ENCODE measurements around the gene TGFA.

DNA sequence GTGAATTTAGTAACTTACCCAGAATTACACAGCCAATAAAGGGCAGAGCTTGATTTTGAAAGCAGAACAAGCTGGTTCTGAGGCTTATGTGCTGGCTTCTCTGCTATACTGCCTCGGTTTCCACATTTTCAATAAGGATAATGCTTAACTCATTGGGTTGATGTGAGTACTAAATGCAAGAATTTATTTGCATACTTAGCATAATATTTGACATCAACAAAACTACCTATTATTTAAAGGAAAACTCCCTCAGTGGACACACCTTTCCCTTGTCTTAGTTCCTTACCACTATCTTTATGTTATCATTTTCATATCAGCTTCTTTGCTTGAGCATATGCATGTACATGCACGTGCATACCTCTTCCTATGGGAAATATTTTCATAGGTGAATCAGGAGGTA is 3.0 kb upstream of the TGFA start:
- TF ChIP-seq, protein P1, sequence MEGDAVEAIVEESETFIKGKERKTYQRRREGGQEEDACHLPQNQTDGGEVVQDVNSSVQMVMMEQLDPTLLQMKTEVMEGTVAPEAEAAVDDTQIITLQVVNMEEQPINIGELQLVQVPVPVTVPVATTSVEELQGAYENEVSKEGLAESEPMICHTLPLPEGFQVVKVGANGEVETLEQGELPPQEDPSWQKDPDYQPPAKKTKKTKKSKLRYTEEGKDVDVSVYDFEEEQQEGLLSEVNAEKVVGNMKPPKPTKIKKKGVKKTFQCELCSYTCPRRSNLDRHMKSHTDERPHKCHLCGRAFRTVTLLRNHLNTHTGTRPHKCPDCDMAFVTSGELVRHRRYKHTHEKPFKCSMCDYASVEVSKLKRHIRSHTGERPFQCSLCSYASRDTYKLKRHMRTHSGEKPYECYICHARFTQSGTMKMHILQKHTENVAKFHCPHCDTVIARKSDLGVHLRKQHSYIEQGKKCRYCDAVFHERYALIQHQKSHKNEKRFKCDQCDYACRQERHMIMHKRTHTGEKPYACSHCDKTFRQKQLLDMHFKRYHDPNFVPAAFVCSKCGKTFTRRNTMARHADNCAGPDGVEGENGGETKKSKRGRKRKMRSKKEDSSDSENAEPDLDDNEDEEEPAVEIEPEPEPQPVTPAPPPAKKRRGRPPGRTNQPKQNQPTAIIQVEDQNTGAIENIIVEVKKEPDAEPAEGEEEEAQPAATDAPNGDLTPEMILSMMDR (IDR thresholded peaks at IDR 0.05; ENCODE audit: low read depth, low read length, missing input control): no peak
- no peak for TF ChIP-seq ATF3 (IDR thresholded peaks at IDR 0.05)
- TF ChIP-seq TAF1 (conservative IDR thresholded peaks at IDR 0.05): no peak
- TF ChIP-seq, protein P2, sequence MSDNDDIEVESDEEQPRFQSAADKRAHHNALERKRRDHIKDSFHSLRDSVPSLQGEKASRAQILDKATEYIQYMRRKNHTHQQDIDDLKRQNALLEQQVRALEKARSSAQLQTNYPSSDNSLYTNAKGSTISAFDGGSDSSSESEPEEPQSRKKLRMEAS (IDR thresholded peaks at IDR 0.05): no peak
- TF ChIP-seq, protein P3, sequence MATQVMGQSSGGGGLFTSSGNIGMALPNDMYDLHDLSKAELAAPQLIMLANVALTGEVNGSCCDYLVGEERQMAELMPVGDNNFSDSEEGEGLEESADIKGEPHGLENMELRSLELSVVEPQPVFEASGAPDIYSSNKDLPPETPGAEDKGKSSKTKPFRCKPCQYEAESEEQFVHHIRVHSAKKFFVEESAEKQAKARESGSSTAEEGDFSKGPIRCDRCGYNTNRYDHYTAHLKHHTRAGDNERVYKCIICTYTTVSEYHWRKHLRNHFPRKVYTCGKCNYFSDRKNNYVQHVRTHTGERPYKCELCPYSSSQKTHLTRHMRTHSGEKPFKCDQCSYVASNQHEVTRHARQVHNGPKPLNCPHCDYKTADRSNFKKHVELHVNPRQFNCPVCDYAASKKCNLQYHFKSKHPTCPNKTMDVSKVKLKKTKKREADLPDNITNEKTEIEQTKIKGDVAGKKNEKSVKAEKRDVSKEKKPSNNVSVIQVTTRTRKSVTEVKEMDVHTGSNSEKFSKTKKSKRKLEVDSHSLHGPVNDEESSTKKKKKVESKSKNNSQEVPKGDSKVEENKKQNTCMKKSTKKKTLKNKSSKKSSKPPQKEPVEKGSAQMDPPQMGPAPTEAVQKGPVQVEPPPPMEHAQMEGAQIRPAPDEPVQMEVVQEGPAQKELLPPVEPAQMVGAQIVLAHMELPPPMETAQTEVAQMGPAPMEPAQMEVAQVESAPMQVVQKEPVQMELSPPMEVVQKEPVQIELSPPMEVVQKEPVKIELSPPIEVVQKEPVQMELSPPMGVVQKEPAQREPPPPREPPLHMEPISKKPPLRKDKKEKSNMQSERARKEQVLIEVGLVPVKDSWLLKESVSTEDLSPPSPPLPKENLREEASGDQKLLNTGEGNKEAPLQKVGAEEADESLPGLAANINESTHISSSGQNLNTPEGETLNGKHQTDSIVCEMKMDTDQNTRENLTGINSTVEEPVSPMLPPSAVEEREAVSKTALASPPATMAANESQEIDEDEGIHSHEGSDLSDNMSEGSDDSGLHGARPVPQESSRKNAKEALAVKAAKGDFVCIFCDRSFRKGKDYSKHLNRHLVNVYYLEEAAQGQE (IDR thresholded peaks at IDR 0.05): no peak
- TF ChIP-seq, protein P4, sequence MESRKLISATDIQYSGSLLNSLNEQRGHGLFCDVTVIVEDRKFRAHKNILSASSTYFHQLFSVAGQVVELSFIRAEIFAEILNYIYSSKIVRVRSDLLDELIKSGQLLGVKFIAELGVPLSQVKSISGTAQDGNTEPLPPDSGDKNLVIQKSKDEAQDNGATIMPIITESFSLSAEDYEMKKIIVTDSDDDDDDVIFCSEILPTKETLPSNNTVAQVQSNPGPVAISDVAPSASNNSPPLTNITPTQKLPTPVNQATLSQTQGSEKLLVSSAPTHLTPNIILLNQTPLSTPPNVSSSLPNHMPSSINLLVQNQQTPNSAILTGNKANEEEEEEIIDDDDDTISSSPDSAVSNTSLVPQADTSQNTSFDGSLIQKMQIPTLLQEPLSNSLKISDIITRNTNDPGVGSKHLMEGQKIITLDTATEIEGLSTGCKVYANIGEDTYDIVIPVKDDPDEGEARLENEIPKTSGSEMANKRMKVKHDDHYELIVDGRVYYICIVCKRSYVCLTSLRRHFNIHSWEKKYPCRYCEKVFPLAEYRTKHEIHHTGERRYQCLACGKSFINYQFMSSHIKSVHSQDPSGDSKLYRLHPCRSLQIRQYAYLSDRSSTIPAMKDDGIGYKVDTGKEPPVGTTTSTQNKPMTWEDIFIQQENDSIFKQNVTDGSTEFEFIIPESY (IDR thresholded peaks at IDR 0.05): no peak
- TF ChIP-seq JUND (IDR thresholded peaks at IDR 0.05): no peak

Measured in liver (tissue), 3 donors.